Measurements from ENCODE around the gene PFKFB4.

Gene PFKFB4

GRCh38 chr3:48597408-48597800, 40.8 kb upstream of the PFKFB4 start:
- Histone ChIP-seq H3K27me3 (ENCODE audit: low read length) (no peaks in the 10 kb centered on the region), H3K36me3 (ENCODE audit: low read length) (no peaks in the 10 kb centered on the region), H4K20me1 (ENCODE audit: low read depth, low read length) (no peaks in the 10 kb centered on the region), H3K9me2 (replicated peaks; ENCODE audit: insufficient read depth, low read length) (no peaks in the 10 kb centered on the region), H3K9ac (ENCODE audit: low read length) (no peak overlapping the region), H3K9me3 (ENCODE audit: insufficient read depth, low read length) (no peaks in the 10 kb centered on the region), H2AFZ (ENCODE audit: low read depth, low read length, severe bottlenecking) (no peak overlapping the region), H3F3A (ENCODE audit: insufficient read depth) (no peaks in the 10 kb centered on the region), H3K4me2 (ENCODE audit: low read depth, low read length, poor library complexity, severe bottlenecking) (no peak overlapping the region), H3K4me3 (ENCODE audit: insufficient read depth, low read length, poor library complexity, severe bottlenecking) (no peak overlapping the region), H3K79me2 (ENCODE audit: insufficient read depth, low read length) (no peaks in the 10 kb centered on the region), H3K27ac (ENCODE audit: low read depth, low read length) (no peak overlapping the region)
- TF ChIP-seq EZH2phosphoT487 (conservative IDR thresholded peaks at IDR 0.05; ENCODE audit: low read length) (no peak), CTCF (IDR thresholded peaks at IDR 0.05; ENCODE audit: insufficient read depth, low read length, poor library complexity, severe bottlenecking) (no peak)

- Histone ChIP-seq H3K9ac (ENCODE audit: low read length) (no peak overlapping the region), H2AFZ (ENCODE audit: low read depth, low read length, severe bottlenecking) (no peak overlapping the region), H3K27ac (ENCODE audit: low read depth, low read length) (no peak overlapping the region), H3K4me3 (ENCODE audit: insufficient read depth, low read length, poor library complexity, severe bottlenecking) (no peak overlapping the region), H3K79me2 (ENCODE audit: insufficient read depth, low read length) (no peaks in the 10 kb centered on the region), H3K9me3 (ENCODE audit: insufficient read depth, low read length) (no peaks in the 10 kb centered on the region), H3K9me2 (replicated peaks; ENCODE audit: insufficient read depth, low read length) (no peaks in the 10 kb centered on the region), H3F3A (ENCODE audit: insufficient read depth) (no peaks in the 10 kb centered on the region), H3K27me3 (ENCODE audit: low read length) (no peaks in the 10 kb centered on the region), H3K36me3 (ENCODE audit: low read length) (no peaks in the 10 kb centered on the region), H3K4me2 (ENCODE audit: low read depth, low read length, poor library complexity, severe bottlenecking) (no peak overlapping the region), H4K20me1 (ENCODE audit: low read depth, low read length) (no peaks in the 10 kb centered on the region)
- no peak for TF ChIP-seq CTCF (IDR thresholded peaks at IDR 0.05; ENCODE audit: insufficient read depth, low read length, poor library complexity, severe bottlenecking)
These were observed 40.2 kb upstream of the PFKFB4 start for GRCh38 chr3:48596676-48597407.

- Histone ChIP-seq H2AFZ (ENCODE audit: low read depth, low read length, severe bottlenecking) (no peak overlapping the region), H3K36me3 (ENCODE audit: low read length) (no peaks in the 10 kb centered on the region), H3K9ac (ENCODE audit: low read length) (no peak overlapping the region), H3K79me2 (ENCODE audit: insufficient read depth, low read length) (no peaks in the 10 kb centered on the region), H4K20me1 (ENCODE audit: low read depth, low read length) (no peaks in the 10 kb centered on the region), H3K9me2 (replicated peaks; ENCODE audit: insufficient read depth, low read length) (no peaks in the 10 kb centered on the region), H3K4me3 (ENCODE audit: insufficient read depth, low read length, poor library complexity, severe bottlenecking) (no peak overlapping the region), H3K9me3 (ENCODE audit: insufficient read depth, low read length) (no peaks in the 10 kb centered on the region), H3K27me3 (ENCODE audit: low read length) (no peaks in the 10 kb centered on the region), H3K27ac (ENCODE audit: low read depth, low read length) (no peak overlapping the region), H3K4me2 (ENCODE audit: low read depth, low read length, poor library complexity, severe bottlenecking) (no peak overlapping the region), H3F3A (ENCODE audit: insufficient read depth) (no peaks in the 10 kb centered on the region)
- no peak for TF ChIP-seq EZH2phosphoT487 (conservative IDR thresholded peaks at IDR 0.05; ENCODE audit: low read length)
- TF ChIP-seq CTCF (IDR thresholded peaks at IDR 0.05; ENCODE audit: insufficient read depth, low read length, poor library complexity, severe bottlenecking): no peak
These were observed 39.6 kb upstream of the PFKFB4 start for GRCh38 chr3:48596157-48596556.

Data from SU-DHL-6 (cell line).